Progenitor cell of endocrine pancreas (in vitro differentiated cells): ENCODE results near the gene INTS3. TPM values are rescaled to one million over a fixed set of nuclear protein-coding genes. Genes with fewer than 3 reads are reported as not detected.

ENCODE experiments used
- DNase-seq: peaks from one replicate; pipeline ENCODE4 v3.0.0; 2021; ENCODE audit warnings: low spot score; ENCODE audit not compliant: unreplicated experiment
- H3K27ac Mint-ChIP-seq: 2 replicates; pipeline ENCODE4 v1.8.0; 2021; ENCODE audit warnings: mild to moderate bottlenecking, moderate library complexity, mixed read lengths
- H3K27me3 Mint-ChIP-seq: 2 replicates; pipeline ENCODE4 v1.8.0; 2021; ENCODE audit warnings: mixed read lengths
- H3K36me3 Mint-ChIP-seq: 2 replicates; pipeline ENCODE4 v1.8.0; 2022; ENCODE audit warnings: mixed read lengths; ENCODE audit not compliant: insufficient read depth
- H3K4me1 Mint-ChIP-seq: 2 replicates; pipeline ENCODE4 v1.8.0; 2021; ENCODE audit warnings: low read depth, mixed read lengths
- H3K4me3 Mint-ChIP-seq: 2 replicates; pipeline ENCODE4 v1.8.0; 2021; ENCODE audit warnings: low read depth, mild to moderate bottlenecking, moderate library complexity, mixed read lengths
- H3K9me3 Mint-ChIP-seq: 2 replicates; pipeline ENCODE4 v1.8.0; 2021; ENCODE audit warnings: low read depth, mixed read lengths
- total RNA-seq: library from RNA; stranded (reverse); gene quantifications from 2 replicates; pipeline ENCODE4 v1.2.1, GENCODE V29; 2021
- TF ChIP-seq, protein P1 (sequence below): fragments of 200-600 bp; sonication (generic); IDR thresholded peaks from one replicate; pipeline ENCODE4 v1.5.0; 2021; ENCODE audit warnings: antibody characterized with exemption, mild to moderate bottlenecking; ENCODE audit not compliant: unreplicated experiment

The INTS3 gene
- total RNA-seq, 1 donor from 2014 or later = 152 TPM

DNA sequence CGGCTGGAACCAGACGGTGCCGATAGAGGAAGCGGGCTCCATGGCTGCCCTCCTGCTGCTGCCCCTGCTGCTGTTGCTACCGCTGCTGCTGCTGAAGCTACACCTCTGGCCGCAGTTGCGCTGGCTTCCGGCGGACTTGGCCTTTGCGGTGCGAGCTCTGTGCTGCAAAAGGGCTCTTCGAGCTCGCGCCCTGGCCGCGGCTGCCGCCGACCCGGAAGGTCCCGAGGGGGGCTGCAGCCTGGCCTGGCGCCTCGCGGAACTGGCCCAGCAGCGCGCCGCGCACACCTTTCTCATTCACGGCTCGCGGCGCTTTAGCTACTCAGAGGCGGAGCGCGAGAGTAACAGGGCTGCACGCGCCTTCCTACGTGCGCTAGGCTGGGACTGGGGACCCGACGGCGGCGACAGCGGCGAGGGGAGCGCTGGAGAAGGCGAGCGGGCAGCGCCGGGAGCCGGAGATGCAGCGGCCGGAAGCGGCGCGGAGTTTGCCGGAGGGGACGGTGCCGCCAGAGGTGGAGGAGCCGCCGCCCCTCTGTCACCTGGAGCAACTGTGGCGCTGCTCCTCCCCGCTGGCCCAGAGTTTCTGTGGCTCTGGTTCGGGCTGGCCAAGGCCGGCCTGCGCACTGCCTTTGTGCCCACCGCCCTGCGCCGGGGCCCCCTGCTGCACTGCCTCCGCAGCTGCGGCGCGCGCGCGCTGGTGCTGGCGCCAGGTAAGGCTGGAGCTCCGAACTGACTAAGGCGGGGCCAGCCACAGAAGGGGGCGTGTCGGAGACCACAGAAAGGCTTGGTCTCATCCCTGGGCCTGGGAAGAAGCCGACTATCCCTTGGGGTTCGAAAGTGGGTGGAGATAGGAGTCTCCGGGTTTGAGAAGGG is 47.8 kb downstream of the INTS3 start:
- H3K4me1 Mint-ChIP-seq = peaks cover 11% of the 10 kb centered on the region
- no peaks in the 10 kb centered on the region for H3K9me3 Mint-ChIP-seq
- DNase-seq = peak; percentile 78
- peak overlapping the region; percentile 89 for H3K27ac Mint-ChIP-seq
- peaks cover 11% of the 10 kb centered on the region for H3K36me3 Mint-ChIP-seq
- H3K4me3 Mint-ChIP-seq = peak overlapping the region; percentile 81
- H3K27me3 Mint-ChIP-seq = no peaks in the 10 kb centered on the region
- TF ChIP-seq, protein P1, sequence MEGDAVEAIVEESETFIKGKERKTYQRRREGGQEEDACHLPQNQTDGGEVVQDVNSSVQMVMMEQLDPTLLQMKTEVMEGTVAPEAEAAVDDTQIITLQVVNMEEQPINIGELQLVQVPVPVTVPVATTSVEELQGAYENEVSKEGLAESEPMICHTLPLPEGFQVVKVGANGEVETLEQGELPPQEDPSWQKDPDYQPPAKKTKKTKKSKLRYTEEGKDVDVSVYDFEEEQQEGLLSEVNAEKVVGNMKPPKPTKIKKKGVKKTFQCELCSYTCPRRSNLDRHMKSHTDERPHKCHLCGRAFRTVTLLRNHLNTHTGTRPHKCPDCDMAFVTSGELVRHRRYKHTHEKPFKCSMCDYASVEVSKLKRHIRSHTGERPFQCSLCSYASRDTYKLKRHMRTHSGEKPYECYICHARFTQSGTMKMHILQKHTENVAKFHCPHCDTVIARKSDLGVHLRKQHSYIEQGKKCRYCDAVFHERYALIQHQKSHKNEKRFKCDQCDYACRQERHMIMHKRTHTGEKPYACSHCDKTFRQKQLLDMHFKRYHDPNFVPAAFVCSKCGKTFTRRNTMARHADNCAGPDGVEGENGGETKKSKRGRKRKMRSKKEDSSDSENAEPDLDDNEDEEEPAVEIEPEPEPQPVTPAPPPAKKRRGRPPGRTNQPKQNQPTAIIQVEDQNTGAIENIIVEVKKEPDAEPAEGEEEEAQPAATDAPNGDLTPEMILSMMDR = peak; percentile 46

DNA sequence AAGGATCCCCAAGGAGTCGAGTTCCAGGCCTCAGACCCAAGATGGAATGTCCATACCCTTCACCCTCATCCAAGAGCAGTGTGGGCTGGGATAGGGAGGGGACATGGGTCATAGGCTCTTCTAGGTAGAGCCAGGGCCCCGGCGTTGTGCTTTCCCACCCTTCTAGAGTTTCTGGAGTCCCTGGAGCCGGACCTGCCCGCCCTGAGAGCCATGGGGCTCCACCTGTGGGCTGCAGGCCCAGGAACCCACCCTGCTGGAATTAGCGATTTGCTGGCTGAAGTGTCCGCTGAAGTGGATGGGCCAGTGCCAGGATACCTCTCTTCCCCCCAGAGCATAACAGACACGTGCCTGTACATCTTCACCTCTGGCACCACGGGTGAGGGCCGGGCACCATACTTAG is 48.5 kb downstream of the INTS3 start:
- peak overlapping the region; percentile 88 for H3K27ac Mint-ChIP-seq

DNA sequence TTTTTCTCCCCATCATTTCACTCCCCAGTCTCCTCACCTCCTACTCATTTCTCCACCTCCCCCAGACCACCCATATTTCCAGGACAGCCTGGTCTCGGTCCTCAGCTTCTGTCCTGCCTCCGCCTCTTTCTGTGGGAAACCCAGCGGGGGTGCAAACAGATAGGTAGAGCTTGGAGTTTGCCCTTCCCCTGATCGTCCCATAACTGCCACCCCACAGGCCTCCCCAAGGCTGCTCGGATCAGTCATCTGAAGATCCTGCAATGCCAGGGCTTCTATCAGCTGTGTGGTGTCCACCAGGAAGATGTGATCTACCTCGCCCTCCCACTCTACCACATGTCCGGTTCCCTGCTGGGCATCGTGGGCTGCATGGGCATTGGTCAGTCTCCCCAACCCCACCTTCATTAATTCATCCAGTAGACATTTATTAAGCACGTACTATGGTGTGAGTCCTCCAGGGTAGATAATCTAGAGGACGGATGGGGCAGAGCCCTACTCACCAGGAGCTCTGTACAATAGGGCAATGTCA is 49.1 kb downstream of the INTS3 start:
- Mint-ChIP-seq H3K4me3 (peak overlapping the region; percentile 47), H3K27ac (peak overlapping the region; percentile 88), H3K27me3 (no peaks in the 10 kb centered on the region), H3K36me3 (peaks cover 10% of the 10 kb centered on the region), H3K9me3 (no peaks in the 10 kb centered on the region), H3K4me1 (peaks cover 11% of the 10 kb centered on the region)
- DNase-seq = no peak
- TF ChIP-seq, protein P1 = no peak

More for the DNA sequence above, 48.5 kb downstream of the INTS3 start:
- Mint-ChIP-seq H3K9me3 (no peaks in the 10 kb centered on the region), H3K27me3 (no peaks in the 10 kb centered on the region), H3K4me3 (peak overlapping the region; percentile 81), H3K4me1 (peaks cover 11% of the 10 kb centered on the region), H3K36me3 (peaks cover 10% of the 10 kb centered on the region)
- DNase-seq = no peak
- TF ChIP-seq, protein P1 = no peak

DNA sequence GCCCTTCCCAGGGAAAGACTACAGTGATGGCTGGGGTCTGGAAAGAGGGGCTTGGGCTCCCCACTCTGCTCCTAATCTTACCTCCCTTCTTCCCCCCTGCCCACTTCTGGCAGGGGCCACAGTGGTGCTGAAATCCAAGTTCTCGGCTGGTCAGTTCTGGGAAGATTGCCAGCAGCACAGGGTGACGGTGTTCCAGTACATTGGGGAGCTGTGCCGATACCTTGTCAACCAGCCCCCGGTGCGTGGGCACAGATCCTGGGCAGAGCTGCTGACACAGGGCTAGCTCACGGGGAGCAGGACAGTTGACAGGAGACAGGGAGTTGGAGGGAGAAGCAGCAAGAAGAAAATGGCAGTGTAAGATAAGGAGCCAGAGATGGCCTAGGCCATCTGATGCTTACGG is 49.8 kb downstream of the INTS3 start:
- no peaks in the 10 kb centered on the region for H3K9me3 Mint-ChIP-seq

DNA sequence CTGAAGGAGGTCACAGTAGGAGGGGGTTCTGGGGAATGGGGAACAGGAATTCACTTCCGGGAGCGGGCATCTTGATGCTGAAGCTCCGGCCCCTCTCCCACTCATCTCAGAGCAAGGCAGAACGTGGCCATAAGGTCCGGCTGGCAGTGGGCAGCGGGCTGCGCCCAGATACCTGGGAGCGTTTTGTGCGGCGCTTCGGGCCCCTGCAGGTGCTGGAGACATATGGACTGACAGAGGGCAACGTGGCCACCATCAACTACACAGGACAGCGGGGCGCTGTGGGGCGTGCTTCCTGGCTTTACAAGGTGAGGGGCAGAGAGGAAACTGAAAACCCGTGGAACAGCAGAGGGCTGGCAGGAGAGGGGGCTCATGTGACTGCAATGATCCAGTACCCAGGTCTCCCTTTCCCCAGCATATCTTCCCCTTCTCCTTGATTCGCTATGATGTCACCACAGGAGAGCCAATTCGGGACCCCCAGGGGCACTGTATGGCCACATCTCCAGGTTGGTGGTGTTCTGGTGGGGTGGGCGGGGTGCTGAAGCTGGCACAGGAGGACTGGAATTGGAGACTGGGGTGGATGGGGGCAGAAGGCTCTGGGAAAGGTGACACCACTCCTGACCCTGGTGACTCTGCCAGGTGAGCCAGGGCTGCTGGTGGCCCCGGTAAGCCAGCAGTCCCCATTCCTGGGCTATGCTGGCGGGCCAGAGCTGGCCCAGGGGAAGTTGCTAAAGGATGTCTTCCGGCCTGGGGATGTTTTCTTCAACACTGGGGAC is 50.4 kb downstream of the INTS3 start:
- Mint-ChIP-seq H3K4me1 (peaks cover 12% of the 10 kb centered on the region), H3K36me3 (peaks cover 10% of the 10 kb centered on the region), H3K27ac (no peak overlapping the region), H3K27me3 (no peaks in the 10 kb centered on the region), H3K9me3 (no peaks in the 10 kb centered on the region), H3K4me3 (no peak overlapping the region)
- TF ChIP-seq, protein P1 = no peak
- DNase-seq = no peak

More for the DNA sequence above, 49.8 kb downstream of the INTS3 start:
- TF ChIP-seq, protein P1 = no peak
- DNase-seq = no peak
- Mint-ChIP-seq H3K36me3 (peaks cover 10% of the 10 kb centered on the region), H3K27me3 (no peaks in the 10 kb centered on the region), H3K27ac (no peak overlapping the region), H3K4me1 (peaks cover 11% of the 10 kb centered on the region), H3K4me3 (no peak overlapping the region)
